Measurements from ENCODE around the gene SWSAP1. TPM values are rescaled to one million over a fixed set of nuclear protein-coding genes. Genes with fewer than 3 reads are reported as not detected.
"Not testable (repeated sequence)": the region's sequence is repeated elsewhere in the genome, so short reads cannot be mapped to it uniquely, and the experiment has no call there.

Gene SWSAP1
- polyA plus RNA-seq, 5 donors = 2.0 to 3.5 (median 2.2) TPM

GRCh38 chr19:11349171-11349570 is 25.3 kb upstream of the SWSAP1 start:
- no peak for DNase-seq

GRCh38 chr19:11354102-11354501 is 20.4 kb upstream of the SWSAP1 start:
- DNase-seq = not testable (repeated sequence)

GRCh38 chr19:11355160-11356073 is 19.0 kb upstream of the SWSAP1 start, which contains the start of gene PLPPR2:
TSS of gene PLPPR2 (plus strand) at chr19:11355432. CDS start at chr19:11357674, 2,242 bp downstream.
- peak; percentile 75 to 79 for DNase-seq

GRCh38 chr19:11356074-11356397 is 18.4 kb upstream of the SWSAP1 start:
- no peak for DNase-seq

- no peak for DNase-seq
Measured at GRCh38 chr19:11356676-11357550, 17.6 kb upstream of the SWSAP1 start.

GRCh38 chr19:11359421-11359820 is 15.0 kb upstream of the SWSAP1 start:
- DNase-seq = no peak

- no peak for DNase-seq
Measured at GRCh38 chr19:11361037-11361770, 13.3 kb upstream of the SWSAP1 start.

GRCh38 chr19:11361771-11362731 is 12.4 kb upstream of the SWSAP1 start:
- no peak for DNase-seq

GRCh38 chr19:11363881-11364280 is 10.6 kb upstream of the SWSAP1 start:
- no peak for DNase-seq

- DNase-seq = no peak
Measured at GRCh38 chr19:11364296-11364904, 10.1 kb upstream of the SWSAP1 start.

GRCh38 chr19:11364935-11365334 is 9.5 kb upstream of the SWSAP1 start:
- DNase-seq = no peak

- DNase-seq = no peak
Measured at GRCh38 chr19:11365557-11366117, 8.8 kb upstream of the SWSAP1 start.

GRCh38 chr19:11367528-11367927 is 6.9 kb upstream of the SWSAP1 start:
- DNase-seq = no peak

GRCh38 chr19:11370744-11371143 is 3.7 kb upstream of the SWSAP1 start:
- no peak for DNase-seq

- DNase-seq = peak in 1 of 2 donors; percentile 40
Measured at GRCh38 chr19:11373166-11373884, 1.1 kb upstream of the SWSAP1 start.

GRCh38 chr19:11373885-11374432 is 507 bp upstream of the SWSAP1 start:
- no peak for DNase-seq

GRCh38 chr19:11375143-11375948 is 880 bp downstream of the SWSAP1 start:
- DNase-seq = no peak

GRCh38 chr19:11377237-11377636 is 2.8 kb downstream of the SWSAP1 start:
- no peak for DNase-seq

Measured in right lung (tissue), 5 donors.